Islet of Langerhans (tissue), 1 donor: ENCODE results near the gene MMP23B.

Experiments used
- FAIRE-seq: peaks from one replicate; lab custom pipeline; 2011; peaks lifted over from hg19 to GRCh38; lab: Jason Lieb, UNC

MMP23B gene

GRCh38 chr1:1602968-1603506 is 28.9 kb upstream of the MMP23B start:
- FAIRE-seq, result no peak

GRCh38 chr1:1603671-1604373 is 28.2 kb upstream of the MMP23B start:
- no peak for FAIRE-seq

DNA sequence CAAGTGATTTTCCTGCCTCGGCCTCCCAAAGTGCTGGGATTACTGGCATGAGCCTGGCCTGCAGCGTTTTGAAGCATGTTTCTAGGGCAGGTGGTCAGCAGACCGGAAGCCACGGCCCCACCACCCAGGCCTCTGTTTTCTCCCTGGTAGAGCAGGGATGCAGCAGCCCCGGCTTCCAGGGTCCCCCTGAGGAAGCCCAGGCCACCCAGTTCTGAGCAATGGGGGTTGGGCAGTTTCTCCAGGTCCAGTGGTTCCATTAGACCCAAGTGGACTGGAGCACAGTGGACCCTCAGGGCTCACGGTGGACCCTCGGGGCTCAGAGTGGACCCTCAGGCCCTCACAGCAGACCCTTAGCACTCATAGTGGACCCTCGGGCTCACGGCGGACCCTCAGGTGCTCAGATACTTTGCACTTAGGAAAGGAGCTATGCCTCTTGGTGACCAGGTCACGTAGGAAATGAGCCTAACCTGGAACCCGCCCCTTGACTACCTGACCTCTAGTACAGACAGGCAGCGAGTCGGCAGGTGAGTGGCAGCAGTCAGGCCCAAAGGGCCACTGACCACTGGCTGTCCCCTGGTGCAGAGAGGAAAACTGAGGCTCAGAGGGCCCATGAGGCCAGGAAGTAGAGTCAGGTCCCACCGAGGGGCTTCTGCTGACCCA is 27.5 kb upstream of the MMP23B start:
- FAIRE-seq, result no peak

DNA sequence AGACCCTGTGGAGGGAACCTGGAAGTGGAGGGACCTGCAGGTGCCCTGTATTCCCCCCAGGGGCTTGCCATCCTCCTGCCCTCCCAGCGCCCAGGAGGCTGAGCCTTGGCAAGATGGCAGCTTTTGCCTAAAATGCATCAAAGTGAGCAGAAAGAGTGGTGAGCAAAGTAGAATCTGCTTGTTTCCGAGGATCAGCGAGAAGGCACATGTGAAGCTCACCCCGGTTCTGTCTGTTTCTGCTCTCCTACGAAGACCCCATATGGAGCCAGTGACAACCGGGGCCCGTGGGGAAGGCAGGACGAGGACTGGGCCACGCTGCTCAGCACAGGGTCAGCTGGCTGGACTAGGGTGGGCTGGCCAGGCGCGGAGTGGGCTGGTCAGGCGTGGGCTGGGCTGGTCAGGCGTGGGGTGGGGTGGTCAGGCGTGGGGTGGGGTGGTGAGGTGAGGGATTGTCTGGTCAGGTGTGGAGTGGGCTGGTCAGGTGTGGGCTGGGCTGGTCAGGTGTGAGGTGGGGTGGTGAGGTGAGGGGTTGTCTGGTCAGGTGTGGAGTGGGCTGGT is 26.9 kb upstream of the MMP23B start:
- no peak for FAIRE-seq

DNA sequence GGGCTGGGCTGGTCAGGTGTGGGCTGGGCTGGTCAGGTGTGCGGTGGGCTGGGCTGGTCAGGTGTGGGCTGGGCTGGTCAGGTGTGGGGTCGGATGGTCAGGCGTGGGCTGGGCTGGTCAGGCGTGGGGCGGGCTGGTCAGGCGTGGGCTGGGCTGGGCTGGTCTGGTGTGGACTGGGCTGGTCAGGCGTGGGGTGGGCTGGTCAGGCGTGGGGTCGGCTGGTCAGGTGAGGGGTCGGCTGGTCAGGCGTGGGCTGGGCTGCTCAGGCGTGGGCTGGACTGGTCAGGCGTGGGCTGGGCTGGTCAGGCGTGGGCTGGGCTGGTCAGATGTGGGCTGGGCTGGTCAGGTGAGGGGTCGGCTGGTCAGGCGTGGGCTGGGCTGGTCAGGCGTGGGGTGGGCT is 26.2 kb upstream of the MMP23B start:
- no peak for FAIRE-seq

GRCh38 chr1:1606232-1606631 is 25.7 kb upstream of the MMP23B start:
- FAIRE-seq, result no peak

DNA sequence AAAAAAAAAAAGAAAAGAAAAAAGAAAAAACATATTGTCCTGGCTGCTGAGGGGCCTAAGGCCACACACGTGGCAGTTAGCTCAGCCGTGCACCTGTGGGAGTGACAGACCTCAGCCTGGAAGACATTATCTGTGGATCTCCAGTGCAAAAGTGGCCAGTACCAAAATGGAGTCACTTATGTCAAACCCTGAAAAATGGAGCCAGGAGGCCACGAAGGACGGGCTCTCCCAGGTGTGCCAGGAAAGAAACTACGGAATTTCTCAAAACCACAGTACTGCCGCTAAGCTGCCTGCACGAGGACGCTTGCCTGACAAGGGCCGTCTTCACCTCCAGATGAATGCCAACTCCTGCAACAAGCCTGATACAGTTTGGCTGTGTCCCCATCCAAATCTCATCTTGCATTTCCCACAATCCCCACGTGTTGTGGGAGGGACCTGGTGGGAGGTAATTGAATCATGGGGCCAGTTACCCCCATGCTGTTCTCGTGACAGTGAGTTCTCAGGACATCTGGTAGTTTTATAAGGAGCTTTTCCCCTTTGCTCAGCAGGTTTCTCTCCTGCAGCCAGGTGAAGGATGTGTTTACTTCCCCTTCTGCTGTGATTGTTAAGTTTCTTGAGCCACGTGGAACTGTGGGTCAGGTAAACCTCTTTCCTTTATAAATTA is 22.0 kb upstream of the MMP23B start:
- FAIRE-seq, result no peak

- FAIRE-seq, result no peak
Observed at GRCh38 chr1:1610796-1611195, 21.2 kb upstream of the MMP23B start.

DNA sequence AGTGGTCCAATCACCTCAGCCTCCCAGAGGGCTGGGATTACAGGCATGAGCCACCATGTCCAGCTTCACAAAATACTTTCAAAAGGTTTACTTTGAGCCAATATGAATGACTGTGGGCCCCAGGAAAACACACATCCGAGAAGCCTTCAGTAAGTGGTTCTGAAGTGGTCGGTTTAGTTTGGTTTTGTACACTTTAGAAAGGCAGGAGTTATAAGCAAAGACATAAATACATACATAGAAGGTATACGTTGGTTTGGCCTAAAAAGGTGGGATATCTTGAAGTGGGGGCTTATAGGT is 19.9 kb upstream of the MMP23B start:
- no peak for FAIRE-seq

DNA sequence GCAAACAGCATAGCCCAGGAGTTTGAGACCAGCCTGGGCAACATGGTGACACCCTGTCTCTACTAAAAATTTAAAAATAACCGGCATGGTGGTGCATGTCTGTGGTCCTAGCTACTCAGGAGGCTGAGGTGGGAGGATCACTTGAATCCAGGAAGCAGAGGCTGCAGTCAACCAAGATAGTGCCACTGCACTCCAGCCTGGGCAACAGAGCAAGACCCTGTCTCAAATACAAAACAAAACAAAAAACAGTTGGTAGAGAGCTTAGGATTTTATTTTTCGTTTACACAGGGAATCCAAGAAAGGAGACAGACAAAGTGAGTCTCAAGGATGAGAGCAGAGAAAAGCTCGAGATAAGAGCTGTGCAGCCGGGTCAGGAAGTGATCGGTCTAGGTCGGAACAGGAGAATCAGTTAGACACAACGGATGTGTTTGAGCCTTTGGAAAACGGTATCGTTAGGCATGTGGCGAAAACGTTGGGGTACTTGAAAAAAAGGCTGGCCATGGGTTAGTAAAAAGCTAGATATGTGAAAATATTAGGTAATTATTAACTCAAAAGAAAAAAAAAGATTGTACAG is 18.4 kb upstream of the MMP23B start:
- no peak for FAIRE-seq

- FAIRE-seq, result no peak
Observed at GRCh38 chr1:1614204-1614953, 17.6 kb upstream of the MMP23B start.

DNA sequence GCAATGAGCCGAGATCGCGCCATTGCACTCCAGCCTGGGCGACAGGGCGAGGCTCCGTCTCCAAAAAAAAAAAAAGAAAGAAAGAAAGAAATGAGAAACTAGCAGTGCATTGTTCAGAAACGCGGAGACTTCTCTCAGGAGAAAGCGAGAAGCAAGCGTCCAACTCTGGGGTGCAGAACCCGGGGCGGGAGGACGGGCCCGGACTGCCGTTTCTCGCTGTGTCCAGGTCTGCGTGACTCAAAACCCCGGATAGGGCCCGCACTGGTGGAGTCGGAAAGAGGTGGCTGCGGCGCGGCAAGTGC is 17.1 kb upstream of the MMP23B start:
- no peak for FAIRE-seq

- no peak for FAIRE-seq
Observed at GRCh38 chr1:1615256-1616044, 16.5 kb upstream of the MMP23B start, which contains the start of gene MIB2. MIB2 (plus strand) TSS chr1:1615500; CDS start chr1:1623453, 7,953 bp downstream.

GRCh38 chr1:1616045-1616790 is 15.8 kb upstream of the MMP23B start:
- no peak for FAIRE-seq

DNA sequence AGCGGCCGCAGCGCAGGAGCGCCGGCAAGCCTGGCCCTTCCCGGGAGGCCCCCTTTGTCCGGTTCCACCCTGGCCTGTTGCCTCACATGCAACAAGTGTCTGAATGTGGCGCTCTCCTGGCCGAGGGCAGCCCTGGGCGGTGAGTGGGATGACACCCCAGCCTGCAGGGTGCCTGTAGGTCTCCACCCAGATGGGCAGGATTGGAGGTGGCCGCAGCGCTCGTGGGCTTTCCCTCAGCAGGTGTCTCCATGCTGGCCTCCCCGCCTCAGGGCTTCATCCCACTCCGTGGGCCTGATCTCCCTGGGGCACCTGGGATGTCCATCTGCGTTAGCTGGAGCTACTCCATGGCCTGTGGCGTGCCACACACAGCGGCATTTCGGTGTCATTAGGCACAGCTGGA is 15.1 kb upstream of the MMP23B start:
- no peak for FAIRE-seq

DNA sequence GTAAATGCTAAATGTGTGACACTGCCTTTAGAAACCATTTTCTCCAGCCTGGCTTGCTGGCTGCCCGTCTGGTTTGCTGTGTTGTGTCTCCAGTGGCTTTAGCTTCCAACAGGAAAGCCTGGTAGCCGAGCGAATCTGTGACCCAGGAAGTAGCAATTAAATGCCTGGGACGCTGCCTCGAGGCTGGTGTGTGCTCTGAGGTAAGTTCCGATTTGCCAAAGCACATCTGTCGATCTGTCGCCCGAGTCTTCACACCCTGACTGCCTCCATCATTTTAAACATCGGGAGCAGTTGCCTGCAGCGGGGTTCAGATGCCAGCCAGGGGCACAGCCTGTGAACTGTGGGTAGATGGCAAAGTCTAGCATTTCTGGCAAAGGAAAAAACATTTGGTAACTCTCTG is 14.5 kb upstream of the MMP23B start:
- FAIRE-seq, result no peak

GRCh38 chr1:1617925-1618324 is 14.0 kb upstream of the MMP23B start:
- no peak for FAIRE-seq

GRCh38 chr1:1618396-1619068 is 13.4 kb upstream of the MMP23B start:
- FAIRE-seq, result no peak

DNA sequence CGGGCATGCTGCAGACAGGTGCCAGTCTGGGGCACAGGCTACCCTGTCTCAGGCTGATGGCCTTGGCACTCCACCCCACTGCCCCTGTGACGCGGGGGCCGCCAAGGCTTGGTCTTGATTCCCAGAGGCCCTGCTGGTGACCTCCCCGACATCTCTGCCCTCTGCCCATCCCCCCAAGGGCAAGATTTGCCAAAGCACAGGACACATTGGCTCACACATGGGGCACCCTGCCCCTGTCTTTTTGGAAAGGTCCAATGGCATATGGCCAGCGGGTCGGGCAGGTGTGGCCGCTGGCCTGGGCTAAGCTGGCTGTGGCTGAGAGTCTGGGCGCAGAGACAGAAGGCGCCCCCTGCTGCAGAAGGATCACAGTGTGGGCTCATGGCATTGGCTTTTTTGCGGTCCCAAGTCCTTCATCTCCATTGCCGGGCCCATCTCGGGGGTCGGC is 12.0 kb upstream of the MMP23B start:
- FAIRE-seq, result no peak
